NCI-H1048 (cell line): ENCODE results near the gene HOXD13.

Experiments
- DNase-seq: peaks from one replicate; lab custom pipeline; 2025; lab: John Stamatoyannopoulos, UW

HOXD13 gene

GRCh38 chr2:176081376-176081836 is 11.1 kb upstream of the HOXD13 start:
- no peak for DNase-seq

- DNase-seq: no peak
Measured at GRCh38 chr2:176081837-176082524, 10.5 kb upstream of the HOXD13 start.

- no peak for DNase-seq
Measured at GRCh38 chr2:176082525-176082823, 10.0 kb upstream of the HOXD13 start.

- DNase-seq: no peak
Measured at GRCh38 chr2:176082824-176083751, 9.4 kb upstream of the HOXD13 start.

- no peak for DNase-seq
Measured at GRCh38 chr2:176083796-176084261, 8.7 kb upstream of the HOXD13 start, which contains the start of gene EVX2. EVX2 (minus strand) TSS chr2:176083962; CDS start chr2:176083776, 186 bp downstream.

- DNase-seq: no peak
Measured at GRCh38 chr2:176084611-176085119, 7.9 kb upstream of the HOXD13 start.

- no peak for DNase-seq
Measured at GRCh38 chr2:176085120-176085788, 7.3 kb upstream of the HOXD13 start.

GRCh38 chr2:176085861-176086771 is 6.4 kb upstream of the HOXD13 start:
- DNase-seq: no peak

- no peak for DNase-seq
Measured at GRCh38 chr2:176087330-176088047, 5.0 kb upstream of the HOXD13 start.

GRCh38 chr2:176088048-176088936 is 4.2 kb upstream of the HOXD13 start:
- DNase-seq: no peak

GRCh38 chr2:176088937-176089842 is 3.3 kb upstream of the HOXD13 start:
- no peak for DNase-seq

GRCh38 chr2:176089843-176090395 is 2.6 kb upstream of the HOXD13 start:
- no peak for DNase-seq

- DNase-seq: no peak
Measured at GRCh38 chr2:176090862-176091261, 1.7 kb upstream of the HOXD13 start.

- DNase-seq: no peak
Measured at GRCh38 chr2:176091329-176092258, 927 bp upstream of the HOXD13 start.

- DNase-seq: no peak
Measured at GRCh38 chr2:176093145-176093897, 800 bp downstream of the HOXD13 start.

GRCh38 chr2:176093898-176094249 is 1.4 kb downstream of the HOXD13 start:
- no peak for DNase-seq
